Tibial artery (tissue), 4 donors: ENCODE data around the gene MGRN1.
A peak's percentile ranks its signal among the peaks of the same experiment; 100 is the strongest.
"Not testable (repeated sequence)": the region's sequence is repeated elsewhere in the genome, so short reads cannot be mapped to it uniquely, and the experiment has no call there.

Experiments
- DNase-seq, 2 donors: peaks; one replicate each; pipeline ENCODE4 v3.0.0-alpha.2; 2019
- H3K27ac ChIP-seq, 2 donors: fragments of 200-600 bp; sonication (generic) in 1 of 2; 1 replicate in 1 of 2; 2 replicates in 1 of 2; pipeline ENCODE4 v1.5.1; 2018 to 2019; ENCODE audit warnings: mild to moderate bottlenecking in 1 of 2
- H3K27me3 ChIP-seq, 2 donors: fragments of 200-600 bp; sonication (generic) in 1 of 2; one replicate each; pipeline versions ENCODE4 v1.5.1 to v1.6.0; 2016 to 2019
- H3K36me3 ChIP-seq, 3 donors: fragments of 200-600 bp; sonication (generic) in 2 of 3; one replicate each; pipeline ENCODE4 v1.5.1; 2016 to 2019; ENCODE audit warnings: mild to moderate bottlenecking in 2 of 3
- H3K4me1 ChIP-seq, 4 donors: fragments of 200-600 bp; sonication (generic) in 2 of 4; 1 replicate in 3 of 4; 2 replicates in 1 of 4; pipeline ENCODE4 v1.5.1; 2016 to 2019
- H3K4me3 ChIP-seq, 2 donors: fragments of 200-600 bp; sonication (generic) in 1 of 2; 1 replicate in 1 of 2; 2 replicates in 1 of 2; pipeline ENCODE4 v1.5.1; 2018 to 2019; ENCODE audit warnings: mild to moderate bottlenecking in 2 of 2
- H3K9me3 ChIP-seq, 3 donors: fragments of 200-600 bp; sonication (generic) in 1 of 3; one replicate each; pipeline ENCODE4 v1.5.1; 2016 to 2019
- CTCF ChIP-seq, 2 experiments: fragments of 200-600 bp in 1 of 2; fragments of 450-650 bp in 1 of 2; IDR thresholded peaks; one replicate each; pipeline ENCODE4 v1.5.1; 2017 to 2019; ENCODE audit warnings: antibody characterized with exemption in 2 of 2, mild to moderate bottlenecking in 1 of 2, moderate library complexity in 1 of 2
- intact Hi-C: fragments of 100-400 bp; cut with DNase I; formaldehyde crosslinking; loops from one replicate; pipeline ENCODE4 v1.15.0; 2023; ENCODE audit warnings: low total_unique reads

The MGRN1 gene

GRCh38 chr16:4650443-4651074 lies 25.9 kb downstream of the MGRN1 start:
- TF ChIP-seq CTCF (IDR thresholded peaks at IDR 0.05), result peak; percentile 39 to 50
- H3K4me1 ChIP-seq, intact Hi-C loops, H3K27me3 ChIP-seq, H3K27ac ChIP-seq, H3K4me3 ChIP-seq, H3K9me3 ChIP-seq, DNase-seq: not testable (repeated sequence)
- H3K36me3 ChIP-seq, result peaks cover 39 to 72% (median 54%) of the 10 kb centered on the region in 3 donors

- no peaks in the 10 kb centered on the region for H3K4me1 ChIP-seq
- no peaks in the 10 kb centered on the region for H3K9me3 ChIP-seq
- intact Hi-C loops, result no loop called here
- peaks cover 43 to 76% (median 64%) of the 10 kb centered on the region in 3 donors for H3K36me3 ChIP-seq
- H3K27ac ChIP-seq, result no peak overlapping the region
- H3K4me3 ChIP-seq, result no peak overlapping the region
- DNase-seq, result no peak
- no peaks in the 10 kb centered on the region for H3K27me3 ChIP-seq
- TF ChIP-seq CTCF (IDR thresholded peaks at IDR 0.05), result no peak
These were observed 27.2 kb downstream of the MGRN1 start for GRCh38 chr16:4651827-4652226.

GRCh38 chr16:4652561-4652960 lies 27.9 kb downstream of the MGRN1 start:
- H3K36me3 ChIP-seq, result peaks cover 50 to 77% (median 70%) of the 10 kb centered on the region in 3 donors
- no peaks in the 10 kb centered on the region for H3K4me1 ChIP-seq
- TF ChIP-seq CTCF (IDR thresholded peaks at IDR 0.05), result no peak
- intact Hi-C loops, result no loop called here
- no peaks in the 10 kb centered on the region for H3K27me3 ChIP-seq
- no peaks in the 10 kb centered on the region for H3K9me3 ChIP-seq
- no peak for DNase-seq
- no peak overlapping the region for H3K4me3 ChIP-seq
- H3K27ac ChIP-seq, result no peak overlapping the region

- H3K27me3 ChIP-seq, result no peaks in the 10 kb centered on the region
- no peak for DNase-seq
- no peak overlapping the region for H3K27ac ChIP-seq
- H3K9me3 ChIP-seq, result no peaks in the 10 kb centered on the region
- peaks cover 50 to 89% (median 85%) of the 10 kb centered on the region in 3 donors for H3K36me3 ChIP-seq
- no peak overlapping the region for H3K4me3 ChIP-seq
- intact Hi-C loops, result no loop called here
- TF ChIP-seq CTCF (IDR thresholded peaks at IDR 0.05), result no peak
- H3K4me1 ChIP-seq, result no peaks in the 10 kb centered on the region
These were observed 29.7 kb downstream of the MGRN1 start for GRCh38 chr16:4654011-4654963.

GRCh38 chr16:4654964-4655590 lies 30.5 kb downstream of the MGRN1 start:
- peaks cover 0 to 5% (median 3%) of the 10 kb centered on the region in 4 donors for H3K4me1 ChIP-seq
- intact Hi-C loops, result no loop called here
- H3K4me3 ChIP-seq, result no peak overlapping the region
- H3K9me3 ChIP-seq, result no peaks in the 10 kb centered on the region
- H3K36me3 ChIP-seq, result peaks cover 50 to 97% (median 93%) of the 10 kb centered on the region in 3 donors
- no peaks in the 10 kb centered on the region for H3K27me3 ChIP-seq
- no peak for DNase-seq
- no peak overlapping the region for H3K27ac ChIP-seq
- TF ChIP-seq CTCF (IDR thresholded peaks at IDR 0.05), result no peak
